HAP-1 (cell line): ENCODE results near the gene BCAP29.
"Not testable (repeated sequence)": the region's sequence is repeated elsewhere in the genome, so short reads cannot be mapped to it uniquely, and the experiment has no call there.

ENCODE experiments used
- DNase-seq, 2 experiments: peaks; one replicate each; pipeline ENCODE4 v3.0.0-alpha.2; 2016 to 2020; ENCODE audit warnings: low spot score in 2 of 2
- H3K27me3 ChIP-seq: fragments of 250-450 bp; sonication (Bioruptor Pico); 2 replicates; pipeline ENCODE4 v1.5.1; 2020; ENCODE audit warnings: low read depth, mild to moderate bottlenecking, moderate library complexity
- H3K36me3 ChIP-seq: fragments of 250-450 bp; sonication (Bioruptor Pico); replicated peaks from 2 replicates; pipeline ENCODE4 v1.5.1; 2020; ENCODE audit warnings: mild to moderate bottlenecking
- H3K4me1 ChIP-seq: fragments of 250-450 bp; sonication (Bioruptor Pico); 2 replicates; pipeline ENCODE4 v1.5.1; 2020; ENCODE audit warnings: mild to moderate bottlenecking
- H3K4me3 ChIP-seq: fragments of 250-450 bp; sonication (Bioruptor Pico); 2 replicates; pipeline ENCODE4 v1.5.1; 2020; ENCODE audit warnings: mild to moderate bottlenecking, moderate library complexity
- H3K9me3 ChIP-seq: fragments of 250-450 bp; sonication (Bioruptor Pico); 2 replicates; pipeline ENCODE4 v1.5.1; 2020; ENCODE audit warnings: mild to moderate bottlenecking, moderate library complexity
- in situ Hi-C: fragments of 300-500 bp; cut with MboI; formaldehyde crosslinking; loops from 3 replicates; pipeline ENCODE4 v1.14.3; 2020; ENCODE audit warnings: low sequenced_read_pairs, inconsistent platforms, mixed read lengths

Gene BCAP29

GRCh38 chr7:107615910-107616680, 36.0 kb downstream of the BCAP29 start:
- in situ Hi-C loops, result no loop called here
- Histone ChIP-seq H3K4me3 (no peak overlapping the region), H3K27me3 (no peaks in the 10 kb centered on the region), H3K36me3 (no peaks in the 10 kb centered on the region; the same call in 1 of the 2 replicates), H3K9me3 (no peaks in the 10 kb centered on the region), H3K4me1 (no peaks in the 10 kb centered on the region)
- no peak for DNase-seq

DNA sequence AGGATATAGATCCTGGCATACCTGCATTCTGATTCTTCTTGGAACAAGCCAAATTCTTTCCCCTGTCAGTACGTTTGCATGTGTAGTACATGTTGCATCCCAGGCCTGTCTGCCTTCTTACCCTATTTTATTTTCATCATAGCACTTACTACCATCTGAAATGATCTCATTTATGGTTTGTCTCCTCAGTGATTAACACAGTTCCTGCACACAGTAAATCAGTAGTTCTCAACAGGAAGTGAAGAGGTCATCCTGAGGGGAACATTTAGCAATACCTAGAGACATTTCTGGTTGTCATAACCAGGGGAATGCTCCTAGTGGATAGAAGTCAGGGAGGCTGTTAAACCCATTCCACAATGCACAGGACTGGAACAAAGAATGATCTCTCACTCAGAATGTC, 42.4 kb downstream of the BCAP29 start:
- in situ Hi-C loops, result no loop called here
- no peaks in the 10 kb centered on the region for H3K27me3 ChIP-seq
- H3K36me3 ChIP-seq, result no peaks in the 10 kb centered on the region
- no peak overlapping the region for H3K4me3 ChIP-seq
- H3K4me1 ChIP-seq, result no peaks in the 10 kb centered on the region
- H3K9me3 ChIP-seq, result no peaks in the 10 kb centered on the region
- DNase-seq, result no peak

DNA sequence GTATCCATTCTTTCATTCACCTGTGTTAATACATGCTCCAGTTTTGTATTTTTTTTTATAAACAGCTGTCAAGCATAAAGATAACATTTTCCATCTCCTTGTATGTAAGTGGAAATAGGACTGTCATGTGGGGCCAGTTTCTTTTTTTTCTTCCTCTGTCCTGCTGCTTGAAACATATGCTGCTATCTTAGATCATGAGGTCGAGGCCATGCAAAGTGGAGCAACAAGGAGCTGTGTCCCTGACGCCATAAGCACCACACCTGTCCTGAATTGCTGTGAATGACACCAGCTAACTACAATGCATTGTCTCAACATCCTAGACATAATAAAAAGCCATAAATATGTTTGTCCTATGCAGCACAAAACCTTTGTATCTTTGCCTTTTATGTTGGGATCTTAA, 42.8 kb downstream of the BCAP29 start:
- H3K4me3 ChIP-seq, result no peak overlapping the region
- H3K36me3 ChIP-seq, result no peaks in the 10 kb centered on the region
- H3K4me1 ChIP-seq, result no peaks in the 10 kb centered on the region
- no peaks in the 10 kb centered on the region for H3K9me3 ChIP-seq
- in situ Hi-C loops, result no loop called here
- no peak for DNase-seq
- H3K27me3 ChIP-seq, result no peaks in the 10 kb centered on the region

DNA sequence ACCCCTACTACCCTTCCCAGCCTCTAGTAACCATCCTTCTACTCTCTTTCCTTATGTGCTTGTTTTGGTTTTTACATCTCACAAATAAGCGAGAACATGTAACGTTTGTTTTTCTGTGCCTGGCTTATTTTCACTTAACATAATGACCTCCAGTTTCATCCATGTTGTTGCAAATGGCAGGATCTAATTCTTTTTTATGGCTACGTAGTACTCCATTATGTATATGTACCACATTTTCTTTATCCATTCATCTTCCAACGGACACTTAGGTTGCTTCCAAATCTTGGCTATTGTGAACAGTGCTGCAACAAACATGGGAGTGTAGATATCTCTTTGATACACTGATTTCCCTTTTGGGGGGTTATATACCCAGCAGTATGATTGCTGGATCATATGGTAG, 47.0 kb downstream of the BCAP29 start:
- no peak for DNase-seq
- in situ Hi-C loops, result no loop called here
- Histone ChIP-seq H3K4me3 (no peak overlapping the region), H3K9me3 (no peaks in the 10 kb centered on the region), H3K27me3 (no peaks in the 10 kb centered on the region), H3K4me1 (no peaks in the 10 kb centered on the region), H3K36me3 (no peaks in the 10 kb centered on the region)

- in situ Hi-C loops, result no loop called here
- no peak for DNase-seq
- Histone ChIP-seq H3K9me3 (no peaks in the 10 kb centered on the region), H3K27me3 (no peaks in the 10 kb centered on the region), H3K36me3 (no peaks in the 10 kb centered on the region), H3K4me3 (no peak overlapping the region), H3K4me1 (peaks cover 8% of the 10 kb centered on the region)
Measured at GRCh38 chr7:107628461-107629064, 48.5 kb downstream of the BCAP29 start.

DNA sequence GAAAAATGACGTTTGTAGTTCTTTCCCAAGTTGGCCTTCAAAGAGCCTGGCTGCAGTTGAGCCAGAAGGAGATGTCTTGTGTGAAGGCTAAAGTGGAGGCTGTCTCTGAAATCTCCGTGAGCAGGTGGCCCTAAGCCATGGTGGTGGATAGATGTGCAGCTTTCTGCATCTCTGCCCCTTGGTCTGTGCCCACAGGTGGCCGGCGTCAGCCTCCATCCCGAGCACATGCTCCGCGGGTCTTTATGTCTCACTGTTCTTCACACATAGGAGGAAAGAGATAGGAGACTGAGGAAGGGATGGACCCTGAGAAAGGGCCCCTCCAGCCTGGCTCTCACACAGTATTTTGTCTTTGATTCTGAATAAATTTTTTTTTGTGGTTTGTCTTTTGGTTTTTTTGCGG, 50.3 kb downstream of the BCAP29 start:
- Histone ChIP-seq H3K27me3 (no peaks in the 10 kb centered on the region), H3K36me3 (no peaks in the 10 kb centered on the region), H3K9me3 (no peaks in the 10 kb centered on the region), H3K4me1 (peaks cover 8% of the 10 kb centered on the region), H3K4me3 (no peak overlapping the region)
- DNase-seq, result no peak
- in situ Hi-C loops, result no loop called here

DNA sequence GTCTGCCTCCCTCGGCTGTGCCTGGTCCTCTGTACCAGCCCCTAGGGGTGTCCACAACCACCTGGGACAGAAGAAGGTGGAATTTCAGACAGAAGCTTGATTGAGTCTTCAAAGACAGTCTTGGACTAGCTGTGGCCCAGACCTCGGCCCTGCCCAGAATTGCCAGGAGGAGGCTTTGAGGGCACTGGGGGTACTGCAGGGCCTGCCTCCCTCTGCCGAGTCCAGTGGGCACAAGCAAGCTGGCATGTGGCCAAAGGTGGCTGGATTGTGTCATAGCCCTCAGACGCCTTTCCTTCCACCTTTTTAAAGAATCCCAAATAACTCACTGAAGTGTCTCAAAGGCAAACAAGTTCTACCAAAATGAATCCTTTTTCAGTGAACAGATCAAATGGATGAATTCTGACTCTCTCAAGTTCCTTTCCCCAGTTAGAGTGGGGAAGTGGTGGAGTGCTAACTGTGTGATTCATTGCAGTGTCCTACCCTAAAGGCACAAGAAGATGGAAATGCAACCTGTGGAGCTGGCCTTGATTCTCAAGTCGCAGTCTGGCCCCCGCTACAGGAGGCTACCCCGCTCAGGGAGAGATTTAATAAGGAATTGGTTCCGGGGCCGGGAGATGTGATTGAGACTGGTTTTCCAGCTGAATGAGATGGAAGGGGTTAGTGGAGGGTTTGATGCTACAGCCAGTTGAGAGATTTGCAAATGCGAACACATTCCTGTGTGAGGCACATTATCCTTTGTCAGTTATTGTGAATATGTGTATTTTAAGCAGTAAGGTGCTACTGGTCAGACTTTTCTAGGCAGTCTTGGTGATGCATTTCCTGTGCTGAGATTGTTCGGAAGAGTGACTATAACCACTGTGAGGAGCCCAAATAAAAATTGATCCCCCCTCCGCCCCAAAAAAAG, 51.8 kb downstream of the BCAP29 start:
- no peak overlapping the region for H3K4me3 ChIP-seq
- in situ Hi-C loops, result no loop called here
- DNase-seq, result no peak
- no peaks in the 10 kb centered on the region for H3K27me3 ChIP-seq
- peaks cover 8% of the 10 kb centered on the region for H3K4me1 ChIP-seq
- no peaks in the 10 kb centered on the region for H3K36me3 ChIP-seq
- H3K9me3 ChIP-seq, result no peaks in the 10 kb centered on the region

DNA sequence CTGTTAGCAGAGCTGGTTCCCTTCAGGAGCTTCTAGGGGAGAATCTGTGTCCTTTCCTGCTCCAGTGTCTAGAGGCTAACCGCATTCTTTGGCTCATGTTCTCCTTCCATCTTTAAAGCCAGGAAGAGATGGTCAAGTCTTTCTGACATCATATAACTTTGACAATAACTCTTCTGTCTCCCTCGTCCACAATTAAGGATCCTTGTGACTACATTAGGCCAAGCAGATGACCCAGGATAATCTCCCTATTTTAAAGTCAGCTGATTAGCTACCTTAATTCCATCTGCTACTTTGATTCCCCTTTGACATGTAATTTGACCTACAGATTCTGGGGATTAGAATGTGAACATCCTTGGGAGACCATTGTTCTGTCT, 52.4 kb downstream of the BCAP29 start:
- DNase-seq, result peak in 1 of 2 experiments; percentile 35
- in situ Hi-C loops, result no loop called here

GRCh38 chr7:107638594-107638993, 58.5 kb downstream of the BCAP29 start:
- no peak overlapping the region for H3K4me3 ChIP-seq

More for the DNA sequence above, 52.4 kb downstream of the BCAP29 start:
- H3K4me3 ChIP-seq, result no peak overlapping the region
- H3K9me3 ChIP-seq, result no peaks in the 10 kb centered on the region
- no peaks in the 10 kb centered on the region for H3K27me3 ChIP-seq
- H3K4me1 ChIP-seq, result peaks cover 8% of the 10 kb centered on the region
- H3K36me3 ChIP-seq, result no peaks in the 10 kb centered on the region

DNA sequence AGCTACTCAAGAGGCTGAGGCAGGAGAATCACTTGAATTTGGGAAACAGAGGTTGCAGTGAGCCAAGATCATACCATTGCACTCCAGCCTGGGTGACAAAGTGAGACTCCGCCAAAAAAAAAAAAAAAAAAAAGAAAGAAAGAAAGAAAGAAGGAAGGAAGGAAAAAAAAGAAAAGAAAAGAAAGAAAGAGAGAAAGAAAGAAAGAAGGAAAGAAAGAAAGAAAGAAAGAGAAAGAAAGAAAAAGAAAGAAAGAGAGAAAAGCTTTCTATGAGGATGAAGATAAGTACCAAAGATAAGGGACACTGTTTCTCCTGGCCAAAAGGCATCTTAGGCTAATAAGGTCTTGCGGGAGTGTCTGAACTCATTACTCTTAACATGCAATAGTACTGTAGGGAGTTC, 59.0 kb downstream of the BCAP29 start:
- H3K4me1 ChIP-seq, H3K36me3 ChIP-seq, DNase-seq, H3K9me3 ChIP-seq, in situ Hi-C loops, H3K4me3 ChIP-seq: not testable (repeated sequence)
- peaks cover 17% of the 10 kb centered on the region for H3K27me3 ChIP-seq

More at GRCh38 chr7:107638594-107638993, 58.5 kb downstream of the BCAP29 start:
- no peak for DNase-seq
- Histone ChIP-seq H3K36me3 (no peaks in the 10 kb centered on the region), H3K9me3 (no peaks in the 10 kb centered on the region), H3K4me1 (peaks cover 6% of the 10 kb centered on the region), H3K27me3 (peaks cover 17% of the 10 kb centered on the region)
- in situ Hi-C loops, result no loop called here

DNA sequence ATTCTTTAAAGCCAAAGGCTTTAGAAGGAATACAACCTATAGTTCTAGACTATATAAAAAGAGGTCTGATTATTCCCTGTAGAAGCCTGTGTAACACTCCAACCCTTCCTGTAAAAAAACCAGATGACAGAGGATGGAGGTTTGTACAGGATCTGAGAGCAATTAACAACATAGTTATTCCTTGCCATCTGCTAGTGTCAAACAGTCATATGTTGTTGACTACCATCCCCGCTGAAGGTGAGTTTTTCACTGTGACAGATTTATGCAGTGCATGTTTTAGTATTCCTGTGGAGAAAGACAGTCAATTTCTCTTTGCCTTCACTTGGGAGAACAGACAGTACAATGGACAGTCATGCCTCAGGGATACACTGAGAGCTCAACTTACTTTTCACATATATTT, 61.6 kb downstream of the BCAP29 start:
- DNase-seq, result no peak
- H3K27me3 ChIP-seq, result peaks cover 17% of the 10 kb centered on the region
- H3K4me1 ChIP-seq, result peaks cover 6% of the 10 kb centered on the region
- H3K9me3 ChIP-seq, result no peaks in the 10 kb centered on the region; the same call in 1 of the 2 replicates
- no peaks in the 10 kb centered on the region for H3K36me3 ChIP-seq
- H3K4me3 ChIP-seq, result no peak overlapping the region
- in situ Hi-C loops, result no loop called here

DNA sequence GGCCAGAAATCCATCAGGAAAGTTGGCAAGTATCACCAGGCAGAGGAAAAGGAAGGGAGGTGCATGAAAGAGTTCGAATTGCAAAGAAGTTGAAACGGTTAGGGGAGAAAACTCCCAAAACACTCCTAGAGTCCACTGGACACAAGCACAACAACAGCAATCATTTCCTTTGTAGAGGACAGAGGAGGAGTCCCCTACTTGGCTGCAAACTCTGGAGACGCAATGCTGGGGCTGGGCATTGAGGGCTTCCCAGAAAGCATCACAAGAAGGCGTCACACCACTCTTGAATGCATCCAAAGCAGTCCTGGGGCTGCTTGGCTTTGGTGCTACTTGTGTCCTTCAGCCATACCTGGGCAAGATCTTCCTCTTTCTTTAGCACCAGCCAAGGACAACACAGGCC, 62.5 kb downstream of the BCAP29 start:
- peaks cover 6% of the 10 kb centered on the region for H3K4me1 ChIP-seq
- no peak for DNase-seq
- no peaks in the 10 kb centered on the region for H3K36me3 ChIP-seq
- H3K27me3 ChIP-seq, result peaks cover 17% of the 10 kb centered on the region
- in situ Hi-C loops, result no loop called here
- H3K4me3 ChIP-seq, result no peak overlapping the region
- H3K9me3 ChIP-seq, result no peaks in the 10 kb centered on the region; the same call in 1 of the 2 replicates

DNA sequence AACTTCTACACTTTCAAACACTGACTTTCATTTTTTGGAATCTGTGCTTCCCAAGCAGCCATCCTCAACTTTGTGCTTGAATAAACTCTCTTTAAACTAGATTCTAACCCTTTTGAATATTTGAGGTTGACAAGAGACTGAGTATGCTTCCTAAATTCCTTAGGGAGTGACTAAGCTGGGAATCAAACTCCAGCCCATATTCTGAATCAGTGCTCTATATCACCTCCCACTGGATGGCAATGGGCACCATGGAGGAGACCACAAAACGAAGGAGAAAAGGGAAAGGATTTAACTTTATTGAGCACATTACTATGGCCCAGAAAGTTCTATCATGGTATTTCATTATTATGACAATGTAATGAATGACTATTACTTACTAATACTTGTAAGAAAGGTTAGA, 63.4 kb downstream of the BCAP29 start:
- in situ Hi-C loops, result no loop called here
- peaks cover 3% of the 10 kb centered on the region for H3K4me1 ChIP-seq
- no peaks in the 10 kb centered on the region for H3K36me3 ChIP-seq
- no peak overlapping the region for H3K4me3 ChIP-seq
- peaks cover 17% of the 10 kb centered on the region for H3K27me3 ChIP-seq
- no peak for DNase-seq
- H3K9me3 ChIP-seq, result no peaks in the 10 kb centered on the region; the same call in 1 of the 2 replicates

DNA sequence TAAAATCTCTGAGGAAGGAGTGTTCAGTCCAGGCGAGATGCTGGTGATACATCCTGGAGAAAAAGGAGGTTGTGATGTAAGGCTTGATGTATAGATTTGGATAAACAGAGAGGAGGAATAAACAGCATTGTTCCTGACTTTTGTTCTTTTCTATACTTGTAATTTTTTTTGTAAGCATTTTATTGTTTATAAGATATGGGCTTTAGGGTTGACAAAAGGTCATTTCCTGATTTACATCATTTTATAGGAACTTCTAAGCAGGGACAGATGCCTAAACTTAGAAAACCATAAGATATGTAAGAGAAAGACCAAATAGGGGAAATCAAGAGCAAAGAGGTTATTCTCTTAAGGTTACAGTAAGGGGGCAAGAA, 63.9 kb downstream of the BCAP29 start:
- H3K27me3 ChIP-seq, result peaks cover 17% of the 10 kb centered on the region
- in situ Hi-C loops, result no loop called here
- no peak overlapping the region for H3K4me3 ChIP-seq
- H3K4me1 ChIP-seq, result no peaks in the 10 kb centered on the region
- H3K36me3 ChIP-seq, result no peaks in the 10 kb centered on the region
- H3K9me3 ChIP-seq, result no peaks in the 10 kb centered on the region; the same call in 1 of the 2 replicates
- DNase-seq, result no peak
